Fibroblast of skin of right quadriceps (primary cell): ENCODE data around the gene ABCB8.

Experiments used
- DNase-seq: peaks from one replicate; pipeline ENCODE4 v3.0.0-alpha.2; 2013

Gene ABCB8

DNA sequence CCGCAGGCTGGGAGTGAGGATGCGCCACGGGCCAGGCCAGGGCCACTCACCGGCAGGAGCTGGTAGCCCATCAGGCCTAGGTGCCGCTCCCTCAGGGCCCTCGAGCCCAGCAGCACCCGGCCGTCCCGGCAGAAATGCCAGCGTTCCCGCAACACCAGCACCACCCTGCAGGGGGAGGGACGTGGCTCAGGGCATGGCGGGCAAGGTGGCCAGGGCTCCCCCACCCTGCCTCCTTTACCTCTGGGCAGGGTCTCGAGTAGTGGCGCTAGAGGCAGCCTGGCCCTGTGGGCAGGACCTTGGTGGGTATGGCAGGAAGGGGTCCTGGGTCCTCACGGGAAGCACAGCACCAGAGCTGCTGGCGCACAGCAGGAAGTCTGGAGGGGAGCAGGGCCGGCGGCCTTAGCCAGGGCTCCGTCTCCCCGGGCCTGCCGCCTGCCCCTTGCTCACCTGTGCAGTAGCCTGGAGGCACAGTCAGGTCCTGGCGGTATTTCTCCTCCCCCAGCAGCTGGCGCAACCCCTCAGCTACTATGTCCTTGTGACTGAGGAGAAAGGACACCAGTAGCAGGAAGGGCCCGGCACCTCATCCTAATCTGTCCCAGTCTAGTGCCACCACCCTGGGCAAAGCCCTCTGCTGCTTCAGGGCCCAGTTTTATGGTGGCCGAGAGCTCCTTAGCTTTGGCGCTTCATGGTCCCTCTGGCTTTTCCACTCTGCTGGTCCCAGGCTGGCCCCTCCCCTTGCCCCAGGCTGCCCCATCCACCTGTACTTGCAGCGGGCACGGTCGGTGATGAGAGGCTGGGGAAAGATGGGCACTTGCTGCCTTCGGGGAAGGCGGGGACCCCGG is 48.8 kb downstream of the ABCB8 start:
- no peak for DNase-seq

DNA sequence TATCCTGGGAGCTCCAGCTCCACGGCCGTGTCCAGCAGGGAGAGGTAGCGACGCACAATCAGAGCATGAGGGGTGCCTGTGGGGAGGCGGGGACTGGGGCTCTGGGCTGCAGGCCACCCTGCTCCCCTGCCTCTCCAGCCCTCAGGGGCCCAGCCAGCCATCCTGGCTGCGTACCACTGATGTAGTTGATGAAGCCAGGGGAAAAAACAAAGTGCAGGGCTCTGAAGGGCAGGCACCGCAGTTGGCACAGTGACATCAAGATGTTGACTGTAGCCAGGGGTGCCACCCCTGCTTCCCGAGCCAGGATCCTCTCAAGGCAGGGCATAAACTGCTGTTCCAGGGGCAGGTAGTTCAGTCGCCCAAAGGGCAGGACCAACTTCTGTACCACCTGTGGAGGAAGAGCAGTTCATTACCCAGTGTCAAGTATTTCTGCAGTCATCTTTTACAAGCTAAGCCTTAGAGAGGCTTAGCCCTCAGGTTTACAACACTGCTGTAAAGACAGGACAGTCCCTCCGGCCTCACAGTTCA is 49.5 kb downstream of the ABCB8 start:
- DNase-seq, result no peak

DNA sequence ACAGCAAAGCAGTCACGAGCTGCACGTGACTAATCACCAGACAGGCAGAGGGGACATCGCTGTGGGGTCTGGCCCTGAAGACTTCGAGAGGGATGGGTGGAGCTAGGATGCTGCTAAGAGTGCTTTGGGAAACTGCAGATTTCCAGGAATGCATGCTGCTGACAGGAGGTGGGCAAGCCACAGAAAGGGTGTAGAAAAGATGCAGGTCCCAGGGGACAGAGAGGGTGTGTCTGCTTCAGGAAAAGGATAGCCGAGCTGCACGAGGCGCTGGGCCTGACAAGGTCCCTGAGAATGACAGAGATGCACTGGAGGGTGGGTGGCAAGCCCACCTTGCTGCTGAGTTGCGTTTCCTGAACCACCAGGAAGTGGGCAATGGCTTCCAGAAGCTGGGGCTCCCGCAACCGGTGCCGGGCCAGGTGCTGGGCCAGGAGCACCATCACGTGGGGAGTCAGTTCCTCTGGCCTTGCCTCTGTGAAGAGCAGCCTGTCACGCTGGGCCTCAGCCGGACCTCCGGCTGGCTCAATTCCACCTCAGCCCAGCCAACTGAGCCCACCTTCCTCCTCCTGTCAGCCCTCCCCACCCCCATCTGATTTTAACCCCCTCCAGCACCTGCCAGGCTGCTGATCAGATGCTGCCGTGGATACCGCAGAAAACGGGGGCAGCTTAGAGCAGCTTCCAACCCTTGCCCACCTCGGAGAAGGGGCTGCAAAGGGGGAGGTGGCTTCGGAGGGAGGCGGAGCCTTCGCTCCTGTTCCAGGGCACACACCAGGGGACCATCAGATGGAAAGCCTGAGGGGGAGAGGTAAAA is 50.2 kb downstream of the ABCB8 start:
- DNase-seq, result peak; percentile 62

DNA sequence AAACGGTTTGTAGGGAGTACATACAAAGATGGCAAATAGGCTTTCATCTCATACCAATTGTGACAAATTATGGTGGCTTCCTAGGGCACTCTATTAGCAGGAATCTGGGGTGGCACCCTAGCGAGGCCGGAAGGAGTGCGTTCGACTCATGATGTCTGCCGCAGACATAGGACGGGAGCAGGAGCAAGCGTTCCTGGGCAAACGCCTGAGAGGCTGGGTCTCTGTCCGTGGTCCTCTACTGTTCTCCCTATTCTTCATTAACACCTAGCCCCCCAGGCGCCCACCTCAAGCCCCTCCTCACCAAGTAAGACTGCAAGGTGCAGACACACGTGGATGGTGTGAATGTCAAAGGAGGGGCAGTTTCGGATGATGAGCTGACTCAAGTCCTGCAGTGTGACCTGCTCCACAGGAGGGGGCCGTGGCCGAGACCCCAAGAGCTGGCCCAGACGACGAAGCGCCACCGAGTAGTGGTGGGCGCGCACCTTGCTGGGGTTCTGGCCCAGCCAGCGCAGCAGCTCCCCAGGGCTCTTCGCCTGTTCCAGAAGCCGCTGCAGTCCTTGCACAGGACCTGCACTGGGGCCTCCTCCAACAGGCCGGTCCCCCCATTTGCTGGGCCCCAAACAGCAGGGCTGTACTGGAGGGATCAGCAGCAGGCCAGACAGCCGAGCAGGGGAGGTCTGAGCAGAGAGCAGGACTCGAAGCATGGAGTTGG is 51.1 kb downstream of the ABCB8 start:
- DNase-seq, result no peak

DNA sequence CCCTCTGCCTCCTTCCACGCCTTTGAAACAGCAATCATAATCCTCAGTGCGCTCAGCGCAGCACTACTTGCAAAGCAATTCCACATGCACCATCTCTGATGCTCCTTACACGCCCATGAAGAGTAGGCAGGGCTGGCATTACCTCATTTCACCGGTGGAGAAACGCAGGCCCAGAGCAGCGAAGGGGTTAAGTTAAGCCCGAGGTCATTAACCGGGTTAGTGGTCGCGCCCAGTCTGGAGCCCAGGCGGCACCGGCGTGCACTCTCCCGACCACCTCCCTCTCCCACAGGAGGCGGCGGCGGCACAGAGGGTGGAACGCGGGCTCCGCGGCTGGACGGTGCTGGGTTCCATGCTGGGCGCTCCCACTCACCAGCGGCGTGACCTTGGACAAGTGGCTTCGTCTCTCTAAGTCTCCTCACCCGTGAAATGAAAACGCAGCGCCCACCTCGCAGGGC is 51.8 kb downstream of the ABCB8 start:
- no peak for DNase-seq

DNA sequence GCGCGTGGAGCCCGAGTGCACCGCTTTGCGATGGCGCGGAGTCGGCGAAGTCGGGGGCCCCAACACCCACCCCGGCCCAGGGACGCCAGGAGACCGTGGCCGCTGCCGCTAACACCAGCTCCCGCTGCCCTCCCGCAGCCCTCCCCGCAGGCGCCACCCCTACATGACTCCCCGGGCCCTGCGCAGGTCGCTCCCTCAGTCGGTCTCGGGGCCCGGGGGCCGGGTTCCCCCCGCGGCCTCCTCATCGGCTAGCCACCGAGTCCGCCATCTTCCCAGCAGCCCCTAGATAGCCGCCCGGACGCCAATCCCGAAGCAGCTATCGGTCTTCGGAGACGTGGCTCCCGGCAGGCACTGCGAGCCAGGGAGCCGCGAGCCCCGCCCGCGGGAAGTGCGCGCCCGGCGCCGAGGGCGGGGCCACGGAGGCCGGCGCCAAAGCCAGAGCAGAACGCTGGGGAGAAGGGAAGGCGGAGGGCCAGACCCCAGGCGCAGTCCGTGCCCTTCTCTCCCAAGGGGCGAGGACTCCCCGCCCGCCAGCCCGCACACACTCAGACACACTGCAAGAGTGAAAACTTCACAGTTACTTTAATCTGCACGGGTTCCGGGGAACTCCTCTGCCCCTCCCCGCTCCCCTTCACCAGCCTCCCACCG is 52.4 kb downstream of the ABCB8 start, which contains the start of gene FASTK:
Gene FASTK, minus strand, starts transcription at position 288 of the 648 bp plus-strand sequence. Its CDS starts 43 bp downstream, at position 245.
- DNase-seq, result peak; percentile 90

DNA sequence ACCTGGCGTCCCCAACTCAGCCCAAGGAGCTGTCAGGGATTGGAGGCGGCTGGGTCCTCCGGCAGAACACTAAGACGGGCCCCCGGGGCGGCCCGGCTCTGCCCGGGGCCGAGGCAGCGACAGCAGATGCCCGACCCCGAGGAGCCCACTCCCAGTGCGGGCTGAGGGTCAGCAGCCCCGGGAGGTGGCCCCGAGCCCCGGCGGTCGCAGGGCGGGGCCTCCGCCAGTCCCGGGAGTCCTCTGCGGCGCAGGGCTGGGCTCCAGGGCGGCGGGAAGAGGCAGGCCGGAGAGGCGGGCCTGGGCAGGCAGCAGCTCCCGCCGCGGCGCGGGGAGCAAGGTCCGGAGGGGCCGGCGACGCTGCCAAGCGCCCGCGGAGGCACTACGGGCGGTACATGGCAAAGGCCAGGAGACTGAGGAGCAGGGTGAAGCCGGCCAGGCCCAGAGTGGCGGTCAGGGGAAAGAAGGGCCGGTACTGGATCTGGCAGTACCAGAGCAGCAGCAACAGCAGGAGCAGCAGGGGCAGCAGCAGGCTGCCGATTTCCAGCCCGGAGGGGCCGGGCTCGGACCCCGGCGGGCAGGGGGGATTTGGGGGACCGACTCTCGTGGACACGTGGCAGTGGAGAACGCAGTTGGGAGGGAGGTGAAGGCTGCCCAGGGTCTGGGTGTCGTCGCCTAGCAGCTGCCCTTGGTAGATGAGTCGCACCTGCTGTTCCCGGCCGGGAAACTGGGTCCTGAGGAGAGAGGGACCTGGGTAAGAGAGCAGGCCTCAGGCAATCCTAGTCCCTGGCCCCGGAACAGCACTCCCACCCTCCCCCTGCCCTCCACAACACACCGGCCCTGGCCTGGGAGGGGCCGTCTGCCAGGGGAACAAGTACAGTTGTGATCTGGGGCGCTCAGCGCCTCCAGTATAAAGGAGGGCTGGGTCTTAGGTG is 53.2 kb downstream of the ABCB8 start:
- no peak for DNase-seq

DNA sequence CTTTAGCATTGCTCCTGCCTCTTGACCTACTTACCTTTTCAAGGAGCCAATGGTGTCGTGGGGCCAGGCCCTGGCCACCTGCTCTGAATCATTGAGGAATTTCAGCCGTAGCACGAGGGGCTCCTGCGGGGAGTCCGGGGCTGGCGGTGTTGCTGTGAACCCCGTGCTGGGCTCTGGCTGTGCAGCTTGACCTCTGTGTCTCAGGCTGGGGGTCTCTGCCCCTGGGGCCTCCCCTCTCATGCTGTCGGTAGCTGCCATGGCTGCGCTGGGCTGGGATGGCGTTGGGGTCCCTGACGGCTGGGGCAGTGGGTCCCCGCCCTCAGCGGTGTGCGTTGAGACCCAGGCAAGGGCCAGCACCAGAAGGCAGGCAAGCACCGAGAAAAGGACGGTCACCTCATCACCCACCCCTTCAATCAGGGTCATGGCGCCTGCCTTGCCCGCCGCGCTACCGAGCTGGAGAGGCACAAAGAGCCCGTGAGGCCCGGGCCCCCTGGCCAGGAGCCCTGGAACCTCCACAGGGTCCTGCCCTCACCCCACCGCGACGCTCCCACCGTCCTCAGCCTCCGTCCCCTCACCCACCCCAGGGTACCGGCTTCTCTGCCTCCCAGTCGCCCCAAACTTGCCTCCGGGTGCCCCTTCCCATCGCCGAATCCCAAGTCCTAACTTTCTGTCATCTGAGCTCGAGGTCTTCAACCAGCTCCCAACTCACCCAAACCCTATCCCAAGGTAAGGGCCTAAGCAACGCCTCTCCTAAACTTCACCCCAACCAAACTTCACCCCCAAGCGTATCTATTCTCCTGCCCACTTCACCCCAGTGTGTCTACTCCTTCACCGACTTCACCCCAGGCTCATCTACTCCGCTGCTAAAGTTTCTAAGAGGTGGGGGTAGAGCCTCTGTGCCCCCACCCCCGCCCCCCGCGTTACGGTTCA is 54.2 kb downstream of the ABCB8 start:
- DNase-seq, result no peak

DNA sequence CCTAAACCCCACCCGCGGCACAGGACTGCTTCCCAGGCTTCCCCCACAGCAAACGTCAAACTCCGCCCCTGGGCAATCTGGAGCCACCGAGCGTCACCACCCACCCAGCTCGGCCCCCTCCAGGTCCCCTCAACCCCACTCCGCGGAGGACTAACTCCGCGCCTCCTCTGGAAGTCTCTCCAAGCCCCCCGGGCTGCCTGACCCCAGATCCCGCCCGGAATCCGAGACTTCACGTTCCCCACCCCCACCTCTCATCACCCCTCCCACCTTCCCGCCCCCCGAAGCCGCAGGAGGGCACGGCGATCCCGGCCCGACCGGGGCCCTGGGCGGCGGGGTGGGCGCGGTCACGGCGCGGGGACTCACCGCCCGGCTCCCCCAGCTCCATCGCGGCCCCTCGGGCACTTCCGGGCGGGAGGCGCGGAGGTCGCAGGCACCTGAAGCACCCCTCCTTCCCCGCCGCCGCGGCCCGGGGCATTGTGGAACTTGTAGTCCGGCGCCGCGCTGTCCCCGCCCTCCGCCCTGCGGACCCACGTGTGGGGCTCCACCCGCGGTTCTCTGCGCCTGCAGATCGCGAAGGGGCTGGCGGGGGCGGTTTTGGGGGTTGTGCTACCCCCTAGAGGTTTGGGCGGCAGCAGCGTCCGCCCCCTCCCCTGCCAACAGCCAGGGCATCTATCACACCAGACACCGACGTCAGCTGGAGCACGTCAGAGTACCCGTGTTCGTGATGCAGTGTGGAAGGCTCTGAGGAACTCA is 55.0 kb downstream of the ABCB8 start, which contains the start of gene TMUB1:
Gene TMUB1, minus strand, starts transcription at position 423 of the 753 bp plus-strand sequence. CDS start 930 bp downstream, outside the sequence.
- no peak for DNase-seq

DNA sequence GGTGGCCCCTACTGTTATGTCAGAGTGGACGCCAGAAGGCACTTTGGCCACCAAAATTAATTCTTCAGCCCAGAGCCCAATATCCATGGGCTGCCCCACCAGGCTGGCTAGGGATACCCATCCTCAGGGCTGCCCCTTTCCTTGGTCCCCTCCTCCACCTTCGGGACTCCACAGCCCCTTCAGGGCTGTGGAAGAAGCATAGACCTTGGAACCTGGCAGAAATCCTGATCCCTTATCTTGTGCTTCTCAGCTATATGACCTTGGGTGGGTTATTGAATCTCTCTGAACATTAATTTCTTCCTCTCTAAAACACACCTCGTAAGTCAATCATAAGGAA is 55.5 kb downstream of the ABCB8 start:
- DNase-seq, result no peak

DNA sequence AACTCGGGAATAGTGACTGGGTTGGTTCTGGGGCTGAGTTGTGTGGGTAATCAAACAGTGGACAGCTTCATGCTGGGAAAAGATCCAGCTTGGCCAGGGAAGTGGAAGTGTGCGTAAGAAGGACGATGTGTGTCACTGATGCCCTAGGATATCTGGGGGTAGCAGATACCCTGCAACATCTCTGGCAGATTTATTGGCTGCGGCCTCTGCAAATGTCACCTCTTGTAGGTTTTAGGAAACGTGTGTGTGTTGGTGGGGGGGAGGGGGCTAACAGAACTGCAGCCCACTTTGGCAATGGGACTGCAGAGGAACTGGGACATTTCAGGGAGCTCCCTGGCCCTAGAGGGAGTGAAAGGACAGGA is 57.1 kb downstream of the ABCB8 start:
- DNase-seq, result no peak

DNA sequence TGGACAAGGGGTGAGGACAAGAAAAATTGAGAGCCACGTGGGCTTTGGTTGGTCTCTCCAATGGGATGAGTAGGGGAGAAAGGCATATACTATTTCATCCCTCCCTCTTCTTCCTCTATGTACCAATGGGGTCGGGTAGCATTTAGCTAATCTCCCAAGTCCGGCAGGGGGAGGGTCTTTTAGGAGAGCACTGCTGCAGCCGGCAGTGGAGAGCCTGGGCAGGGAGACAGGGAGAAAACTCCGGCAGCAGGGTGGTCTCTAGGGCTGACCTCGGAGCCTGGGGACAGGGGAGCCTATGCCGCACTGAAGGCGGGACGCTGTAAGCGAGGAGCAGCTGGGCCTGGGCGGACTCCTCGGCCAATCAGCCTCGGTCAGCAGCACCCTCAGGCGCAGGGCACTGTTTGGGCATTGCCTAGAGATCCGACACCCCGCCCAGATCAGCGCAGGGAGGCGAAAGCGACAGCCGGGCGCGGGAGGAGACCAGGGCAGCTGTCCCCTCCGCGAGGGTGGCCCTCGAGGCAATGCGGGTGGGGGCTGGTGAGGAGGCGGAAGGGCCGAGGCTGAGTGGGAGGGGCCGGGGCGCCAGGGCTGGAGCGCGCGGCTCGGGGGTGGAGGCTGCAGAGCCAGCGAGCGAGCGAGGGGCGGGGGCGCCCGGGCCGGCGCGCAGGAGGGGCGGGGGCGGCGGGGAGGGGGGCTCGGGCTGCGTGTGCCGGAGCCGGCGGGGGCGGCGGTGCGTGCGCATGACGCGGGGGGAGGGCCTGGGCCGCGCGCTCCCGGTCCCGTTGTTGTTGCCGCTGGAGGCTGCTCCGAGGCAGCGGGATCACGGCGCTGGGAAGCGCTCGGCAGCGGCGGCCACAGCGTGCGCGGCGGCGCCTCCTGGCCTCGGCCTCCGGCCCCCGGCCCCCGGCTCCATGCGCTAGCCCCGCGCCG is 57.7 kb downstream of the ABCB8 start, which contains the start of gene AGAP3:
Gene AGAP3, plus strand, starts transcription at position 785 of the 930 bp plus-strand sequence. CDS start 267 bp downstream, outside the sequence.
- DNase-seq, result peak; percentile 74

DNA sequence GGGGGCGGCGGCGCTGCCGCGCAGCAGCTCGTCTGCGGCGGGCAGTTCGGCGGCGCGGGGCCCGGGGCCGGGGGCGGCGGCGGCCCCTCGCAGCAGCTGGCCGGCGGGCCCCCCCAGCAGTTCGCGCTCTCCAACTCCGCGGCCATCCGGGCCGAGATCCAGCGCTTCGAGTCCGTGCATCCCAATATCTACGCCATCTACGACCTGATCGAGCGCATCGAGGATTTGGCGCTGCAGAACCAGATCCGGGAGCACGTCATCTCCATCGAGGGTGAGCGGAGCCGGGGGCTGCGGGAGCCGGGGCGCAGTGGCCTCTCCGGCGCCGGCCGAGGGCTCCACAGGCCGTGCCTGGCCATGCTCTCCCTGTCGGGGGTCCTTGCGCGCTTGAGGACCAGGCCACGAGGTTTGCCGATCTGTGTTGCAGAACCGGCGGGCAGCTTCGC is 58.6 kb downstream of the ABCB8 start:
- no peak for DNase-seq

DNA sequence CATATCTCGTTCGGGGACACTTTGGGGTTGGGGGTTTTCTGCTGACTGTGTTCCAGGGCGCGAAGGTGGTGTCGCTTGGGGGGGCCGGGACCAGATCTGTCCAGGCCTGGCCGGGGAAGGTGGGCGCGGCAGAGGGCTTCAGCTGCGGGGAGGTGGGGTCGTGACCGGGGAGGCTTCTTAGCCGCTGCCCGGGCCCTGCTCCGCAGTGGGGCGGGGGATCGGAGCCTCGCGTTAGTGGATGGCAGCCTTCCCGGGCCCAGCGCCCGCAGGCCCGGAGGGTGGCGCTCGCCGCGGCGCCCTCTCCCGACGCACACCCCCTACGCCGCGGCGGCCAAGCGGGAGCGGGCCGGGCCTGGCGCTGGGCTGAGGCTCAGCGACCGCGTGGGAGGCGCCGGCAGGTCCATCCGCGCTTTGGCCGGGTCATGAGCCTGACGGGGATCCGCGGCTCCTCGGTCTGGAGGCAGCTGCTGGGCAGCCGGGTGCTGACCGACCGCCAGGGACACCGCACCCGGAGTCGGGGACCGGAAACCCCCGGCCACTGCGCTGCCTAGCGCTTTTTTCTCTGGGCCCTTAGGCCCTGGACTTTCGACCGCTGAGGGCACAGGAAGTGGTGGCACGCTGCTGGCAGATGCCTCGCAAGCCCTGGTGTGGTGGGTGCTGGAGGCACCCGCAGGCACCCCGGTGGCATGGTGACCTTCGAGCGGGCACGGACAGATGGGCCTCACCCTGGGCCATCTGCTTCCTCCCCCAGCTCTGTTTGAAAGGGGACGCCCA is 59.2 kb downstream of the ABCB8 start:
- no peak for DNase-seq

DNA sequence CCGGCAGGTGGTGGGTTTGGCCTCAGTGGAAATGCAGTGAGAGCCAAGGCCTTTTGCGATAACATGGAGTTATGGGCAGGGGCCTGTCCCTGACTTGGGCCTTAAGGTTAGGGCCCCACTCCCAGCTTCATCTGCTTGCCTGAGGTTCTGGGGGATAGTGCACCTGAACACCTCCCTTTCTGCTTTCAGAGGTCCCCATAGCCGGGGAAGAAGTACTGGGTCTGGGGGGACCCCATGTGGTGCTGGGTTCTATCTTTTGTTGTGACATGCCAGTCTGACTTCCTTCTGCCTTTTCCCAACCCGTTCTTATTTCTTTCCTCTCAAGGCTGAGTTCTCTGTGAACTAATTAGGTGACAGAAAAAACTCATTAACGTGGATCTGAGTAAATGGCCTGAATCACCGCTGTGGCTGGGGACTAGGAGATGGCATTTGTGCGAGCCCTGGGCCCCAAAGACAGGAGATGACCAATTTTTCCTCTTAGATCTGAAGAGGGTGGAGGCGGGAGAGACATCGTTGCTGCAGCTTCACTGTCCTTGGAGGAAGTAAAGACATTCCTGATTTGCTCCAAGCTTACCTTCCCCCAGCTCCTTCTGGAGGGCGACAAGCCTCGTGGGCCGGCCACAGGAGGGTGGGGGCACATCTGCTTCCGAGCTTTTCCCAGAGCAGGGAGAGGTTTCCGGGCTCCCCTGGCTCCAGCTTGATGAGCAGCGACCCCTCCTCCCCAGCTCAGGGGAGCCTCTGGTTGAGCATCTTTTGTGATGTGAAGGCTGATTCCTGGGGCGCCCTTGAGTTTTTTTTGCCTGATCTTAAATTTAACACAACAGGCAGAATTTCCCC is 60.0 kb downstream of the ABCB8 start:
- DNase-seq, result peak; percentile 44
